GM23338 (cell line): Measurements from ENCODE around the gene NECTIN1. TPM values are rescaled to one million over a fixed set of nuclear protein-coding genes. Genes with fewer than 3 reads are reported as not detected.

ENCODE experiments used
- CREB1 ChIP-seq: fragments of 250-450 bp; sonication (Bioruptor Pico); IDR thresholded peaks from 2 replicates; pipeline ENCODE4 v1.5.0; 2020; ENCODE audit warnings: low read depth, mild to moderate bottlenecking, moderate library complexity
- EZH2 ChIP-seq: fragments of 200-600 bp; sonication (generic); IDR thresholded peaks from one replicate; pipeline ENCODE4 v1.8.0; 2017; ENCODE audit warnings: antibody characterized with exemption, mild to moderate bottlenecking, low read depth; ENCODE audit not compliant: unreplicated experiment
- JUNB ChIP-seq: IDR thresholded peaks from one replicate; pipeline ENCODE4 v1.6.1; 2016; ENCODE audit warnings: antibody characterized with exemption; ENCODE audit not compliant: unreplicated experiment
- NANOG ChIP-seq: IDR thresholded peaks from 2 replicates; pipeline ENCODE4 v1.6.1; 2016; ENCODE audit warnings: antibody characterized with exemption, borderline replicate concordance
- STAT1 ChIP-seq: IDR thresholded peaks from one replicate; pipeline ENCODE4 v1.6.1; 2016; ENCODE audit warnings: antibody characterized with exemption; ENCODE audit not compliant: unreplicated experiment
- ZNF331 ChIP-seq: fragments of 250-450 bp; sonication (Bioruptor Pico); IDR thresholded peaks from 2 replicates; pipeline ENCODE4 v1.5.0; 2020; ENCODE audit warnings: low read depth, mild to moderate bottlenecking, moderate library complexity
- polyA plus RNA-seq: library from polyadenylated mRNA; unstranded; fragments of >200 nt; fragmentation: Nextera tagmentation; extraction: Ambion mirVana; gene quantifications from 2 replicates; pipeline ENCODE4 v1.2.1, GENCODE V29; 2016
- total RNA-seq: library from RNA; depleted of rRNA; stranded (reverse); fragments of >200 nt; shearing (Covaris generic); gene quantifications from 2 replicates; pipeline ENCODE4 v1.2.3, GENCODE V29; 2014
- TF ChIP-seq, protein P1 (sequence below): fragments of 250-450 bp; sonication (Bioruptor Pico); IDR thresholded peaks from 2 replicates; pipeline ENCODE4 v1.5.0; 2020; ENCODE audit warnings: mild to moderate bottlenecking, moderate library complexity
- TF ChIP-seq, protein P2 (sequence below): IDR thresholded peaks from 2 replicates; pipeline ENCODE4 v1.6.1; 2016; ENCODE audit warnings: antibody characterized with exemption

Gene NECTIN1
- total and polyA plus RNA-seq, 2 experiments from 2014 or later = 18.7 to 56.3 TPM

DNA sequence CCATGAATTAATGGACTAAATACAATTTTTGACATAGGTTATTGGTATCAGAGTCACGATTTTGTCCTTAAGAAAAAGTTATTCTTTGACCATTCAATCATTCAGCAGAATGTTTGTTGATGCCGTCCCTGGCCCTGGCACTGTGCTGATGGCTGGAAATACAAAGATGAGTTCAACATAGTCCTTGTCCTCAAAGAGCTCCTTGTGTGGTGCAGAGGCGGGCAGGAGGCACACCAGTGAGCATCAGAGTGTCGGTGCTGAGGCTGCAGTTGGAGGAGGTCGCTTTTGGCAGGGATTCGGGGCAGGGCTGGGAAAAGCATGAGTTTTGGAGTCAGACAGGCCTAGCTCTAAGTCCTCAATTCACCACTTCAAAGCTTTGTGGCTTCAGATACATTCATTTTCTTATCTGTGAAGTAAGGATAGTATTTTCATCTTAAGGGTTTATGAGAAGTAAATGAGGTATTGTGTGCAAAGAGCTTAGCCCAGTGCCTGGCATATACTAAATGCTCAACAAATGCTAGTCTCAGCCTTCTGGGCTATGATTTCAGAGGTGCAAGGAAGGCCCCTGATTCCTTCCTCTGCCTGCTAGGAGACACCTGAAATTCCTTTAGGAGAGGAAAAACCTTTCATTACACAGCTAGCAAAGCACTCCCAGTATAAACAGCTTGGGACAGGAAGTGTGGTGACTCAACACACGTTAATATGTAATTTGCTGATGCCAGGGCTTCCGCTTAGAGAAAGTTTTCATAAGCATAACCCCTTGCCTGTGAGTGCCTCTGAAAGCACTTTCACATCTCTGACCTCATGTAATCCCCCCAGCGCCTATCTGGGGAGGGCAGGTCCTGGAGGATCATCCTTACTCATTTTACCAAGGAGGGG, 113.8 kb downstream of the NECTIN1 start (continued):
- TF ChIP-seq, protein P1, sequence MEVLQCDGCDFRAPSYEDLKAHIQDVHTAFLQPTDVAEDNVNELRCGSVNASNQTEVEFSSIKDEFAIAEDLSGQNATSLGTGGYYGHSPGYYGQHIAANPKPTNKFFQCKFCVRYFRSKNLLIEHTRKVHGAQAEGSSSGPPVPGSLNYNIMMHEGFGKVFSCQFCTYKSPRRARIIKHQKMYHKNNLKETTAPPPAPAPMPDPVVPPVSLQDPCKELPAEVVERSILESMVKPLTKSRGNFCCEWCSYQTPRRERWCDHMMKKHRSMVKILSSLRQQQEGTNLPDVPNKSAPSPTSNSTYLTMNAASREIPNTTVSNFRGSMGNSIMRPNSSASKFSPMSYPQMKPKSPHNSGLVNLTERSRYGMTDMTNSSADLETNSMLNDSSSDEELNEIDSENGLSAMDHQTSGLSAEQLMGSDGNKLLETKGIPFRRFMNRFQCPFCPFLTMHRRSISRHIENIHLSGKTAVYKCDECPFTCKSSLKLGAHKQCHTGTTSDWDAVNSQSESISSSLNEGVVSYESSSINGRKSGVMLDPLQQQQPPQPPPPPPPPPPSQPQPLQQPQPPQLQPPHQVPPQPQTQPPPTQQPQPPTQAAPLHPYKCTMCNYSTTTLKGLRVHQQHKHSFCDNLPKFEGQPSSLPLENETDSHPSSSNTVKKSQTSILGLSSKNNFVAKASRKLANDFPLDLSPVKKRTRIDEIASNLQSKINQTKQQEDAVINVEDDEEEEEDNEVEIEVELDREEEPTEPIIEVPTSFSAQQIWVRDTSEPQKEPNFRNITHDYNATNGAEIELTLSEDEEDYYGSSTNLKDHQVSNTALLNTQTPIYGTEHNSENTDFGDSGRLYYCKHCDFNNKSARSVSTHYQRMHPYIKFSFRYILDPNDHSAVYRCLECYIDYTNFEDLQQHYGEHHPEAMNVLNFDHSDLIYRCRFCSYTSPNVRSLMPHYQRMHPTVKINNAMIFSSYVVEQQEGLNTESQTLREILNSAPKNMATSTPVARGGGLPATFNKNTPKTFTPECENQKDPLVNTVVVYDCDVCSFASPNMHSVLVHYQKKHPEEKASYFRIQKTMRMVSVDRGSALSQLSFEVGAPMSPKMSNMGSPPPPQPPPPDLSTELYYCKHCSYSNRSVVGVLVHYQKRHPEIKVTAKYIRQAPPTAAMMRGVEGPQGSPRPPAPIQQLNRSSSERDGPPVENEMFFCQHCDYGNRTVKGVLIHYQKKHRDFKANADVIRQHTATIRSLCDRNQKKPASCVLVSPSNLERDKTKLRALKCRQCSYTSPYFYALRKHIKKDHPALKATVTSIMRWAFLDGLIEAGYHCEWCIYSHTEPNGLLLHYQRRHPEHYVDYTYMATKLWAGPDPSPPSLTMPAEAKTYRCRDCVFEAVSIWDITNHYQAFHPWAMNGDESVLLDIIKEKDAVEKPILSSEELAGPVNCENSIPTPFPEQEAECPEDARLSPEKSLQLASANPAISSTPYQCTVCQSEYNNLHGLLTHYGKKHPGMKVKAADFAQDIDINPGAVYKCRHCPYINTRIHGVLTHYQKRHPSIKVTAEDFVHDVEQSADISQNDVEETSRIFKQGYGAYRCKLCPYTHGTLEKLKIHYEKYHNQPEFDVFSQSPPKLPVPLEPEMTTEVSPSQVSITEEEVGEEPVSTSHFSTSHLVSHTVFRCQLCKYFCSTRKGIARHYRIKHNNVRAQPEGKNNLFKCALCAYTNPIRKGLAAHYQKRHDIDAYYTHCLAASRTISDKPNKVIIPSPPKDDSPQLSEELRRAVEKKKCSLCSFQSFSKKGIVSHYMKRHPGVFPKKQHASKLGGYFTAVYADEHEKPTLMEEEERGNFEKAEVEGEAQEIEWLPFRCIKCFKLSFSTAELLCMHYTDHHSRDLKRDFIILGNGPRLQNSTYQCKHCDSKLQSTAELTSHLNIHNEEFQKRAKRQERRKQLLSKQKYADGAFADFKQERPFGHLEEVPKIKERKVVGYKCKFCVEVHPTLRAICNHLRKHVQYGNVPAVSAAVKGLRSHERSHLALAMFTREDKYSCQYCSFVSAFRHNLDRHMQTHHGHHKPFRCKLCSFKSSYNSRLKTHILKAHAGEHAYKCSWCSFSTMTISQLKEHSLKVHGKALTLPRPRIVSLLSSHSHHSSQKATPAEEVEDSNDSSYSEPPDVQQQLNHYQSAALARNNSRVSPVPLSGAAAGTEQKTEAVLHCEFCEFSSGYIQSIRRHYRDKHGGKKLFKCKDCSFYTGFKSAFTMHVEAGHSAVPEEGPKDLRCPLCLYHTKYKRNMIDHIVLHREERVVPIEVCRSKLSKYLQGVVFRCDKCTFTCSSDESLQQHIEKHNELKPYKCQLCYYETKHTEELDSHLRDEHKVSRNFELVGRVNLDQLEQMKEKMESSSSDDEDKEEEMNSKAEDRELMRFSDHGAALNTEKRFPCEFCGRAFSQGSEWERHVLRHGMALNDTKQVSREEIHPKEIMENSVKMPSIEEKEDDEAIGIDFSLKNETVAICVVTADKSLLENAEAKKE (CRISPR knock-in tag) = no peak
- no peak for TF ChIP-seq ZNF331 (CRISPR knock-in tag)
- TF ChIP-seq, protein P2, sequence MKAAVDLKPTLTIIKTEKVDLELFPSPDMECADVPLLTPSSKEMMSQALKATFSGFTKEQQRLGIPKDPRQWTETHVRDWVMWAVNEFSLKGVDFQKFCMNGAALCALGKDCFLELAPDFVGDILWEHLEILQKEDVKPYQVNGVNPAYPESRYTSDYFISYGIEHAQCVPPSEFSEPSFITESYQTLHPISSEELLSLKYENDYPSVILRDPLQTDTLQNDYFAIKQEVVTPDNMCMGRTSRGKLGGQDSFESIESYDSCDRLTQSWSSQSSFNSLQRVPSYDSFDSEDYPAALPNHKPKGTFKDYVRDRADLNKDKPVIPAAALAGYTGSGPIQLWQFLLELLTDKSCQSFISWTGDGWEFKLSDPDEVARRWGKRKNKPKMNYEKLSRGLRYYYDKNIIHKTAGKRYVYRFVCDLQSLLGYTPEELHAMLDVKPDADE = no peak
- TF ChIP-seq EZH2 = no peak
- no peak for TF ChIP-seq NANOG
- no peak for TF ChIP-seq STAT1
- no peak for TF ChIP-seq JUNB
- no peak for TF ChIP-seq CREB1
